ENCODE data around the gene JMJD7.
"Not testable (repeated sequence)": the region's sequence is repeated elsewhere in the genome, so short reads cannot be mapped to it uniquely, and the experiment has no call there.

JMJD7 gene

GRCh38 chr15:41824062-41824745 is 3.7 kb upstream of the JMJD7 start:
- no peak for DNase-seq

DNA sequence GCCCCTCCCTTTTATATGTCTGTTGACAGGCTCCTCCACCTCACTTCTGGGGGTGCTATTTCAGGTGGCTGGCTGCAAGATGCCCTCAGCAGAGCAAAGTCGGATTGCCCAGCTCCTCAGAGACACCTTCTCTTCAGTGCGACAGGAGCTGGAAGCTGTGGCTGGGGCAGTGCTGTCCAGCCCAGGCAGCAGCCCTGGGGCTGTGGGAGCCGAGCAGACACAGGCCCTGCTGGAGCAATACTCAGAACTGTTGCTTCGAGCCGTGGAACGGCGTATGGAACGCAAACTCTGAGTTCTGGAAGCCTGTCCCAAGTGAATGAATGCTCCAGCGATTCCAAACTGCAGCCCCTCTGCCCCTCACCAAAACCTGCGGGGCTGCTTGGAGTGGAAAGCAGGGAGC is 2.7 kb upstream of the JMJD7 start:
- DNase-seq: no peak

- no peak for DNase-seq
Observed at GRCh38 chr15:41825572-41826535, 2.0 kb upstream of the JMJD7 start.

GRCh38 chr15:41827290-41827879 is 507 bp upstream of the JMJD7 start:
- DNase-seq: peak; percentile 56

DNA sequence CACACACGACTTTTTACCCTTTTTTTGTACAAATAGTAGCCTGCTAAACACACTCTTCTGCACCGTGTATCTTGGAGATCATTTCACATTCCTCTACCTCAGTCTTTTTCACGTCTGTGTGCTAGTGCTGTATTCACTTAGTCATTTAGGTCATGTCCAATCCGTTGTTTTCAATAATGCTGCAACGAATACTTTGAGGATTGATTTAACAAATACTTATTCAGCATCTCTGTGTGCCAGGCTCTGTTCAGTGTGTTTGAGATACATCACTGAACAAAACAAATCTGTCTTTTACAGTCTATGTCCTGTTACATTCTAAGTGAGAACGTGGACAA is 882 bp downstream of the JMJD7 start:
- DNase-seq: no peak

- DNase-seq: no peak
Observed at GRCh38 chr15:41829959-41830646, 2.2 kb downstream of the JMJD7 start.

DNA sequence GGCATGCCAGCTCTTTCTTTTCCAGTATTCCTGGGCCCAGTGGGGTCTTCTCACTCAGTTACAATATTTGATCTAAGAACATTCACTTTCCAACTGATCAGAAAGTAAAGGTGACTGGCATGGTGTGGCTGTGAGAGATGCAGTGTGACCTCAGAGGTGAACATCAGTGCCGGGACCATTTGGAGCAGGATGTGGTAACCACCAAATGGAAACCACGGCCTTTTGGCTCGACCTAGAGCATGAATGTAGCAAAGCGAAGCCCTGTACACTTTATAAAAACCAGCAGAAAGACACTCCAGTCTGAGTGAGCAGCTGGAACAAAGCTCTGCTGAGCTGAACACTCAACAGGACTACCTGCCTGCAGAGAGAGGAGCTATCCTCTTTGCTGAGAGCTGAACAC is 3.4 kb downstream of the JMJD7 start:
- DNase-seq: not testable (repeated sequence)

DNA sequence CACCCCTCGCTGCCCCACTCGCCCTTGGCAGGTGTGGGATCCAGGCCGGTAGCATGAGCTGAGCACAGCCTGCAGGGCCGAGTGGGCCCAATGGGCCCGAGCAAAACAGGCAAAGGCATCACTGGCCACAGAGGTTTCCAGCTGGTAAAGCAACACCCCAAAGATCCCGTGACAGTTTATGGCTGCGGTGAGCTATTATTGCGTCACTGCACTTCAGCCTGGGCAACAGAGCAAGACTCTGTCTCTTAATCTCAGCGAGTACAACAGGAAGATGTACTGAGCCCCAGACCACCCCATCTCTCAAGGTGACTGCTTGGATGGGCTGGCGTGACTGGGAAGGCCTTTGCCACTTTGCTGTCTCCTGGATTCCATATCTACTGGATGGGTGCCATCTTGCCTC is 4.3 kb downstream of the JMJD7 start:
- DNase-seq: no peak

DNA sequence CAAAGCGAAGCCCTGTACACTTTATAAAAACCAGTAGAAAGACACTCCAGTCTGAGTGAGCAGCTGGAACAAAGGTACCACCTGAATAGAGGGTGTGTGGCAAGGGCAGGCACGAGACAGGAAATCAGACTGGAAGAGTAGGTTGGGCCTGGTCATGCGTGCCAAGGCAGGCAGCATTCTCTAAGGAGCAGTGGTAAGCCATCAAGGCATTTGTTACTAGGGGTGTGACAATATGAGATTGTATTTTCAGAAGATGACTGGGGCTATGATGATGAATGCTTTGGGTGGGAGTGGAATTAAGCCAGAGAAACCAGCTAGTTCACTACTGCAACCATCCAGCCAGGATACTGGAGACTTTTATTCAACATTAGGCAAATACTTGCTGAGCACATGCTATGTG is 5.0 kb downstream of the JMJD7 start:
- DNase-seq: peak; percentile 92

DNA sequence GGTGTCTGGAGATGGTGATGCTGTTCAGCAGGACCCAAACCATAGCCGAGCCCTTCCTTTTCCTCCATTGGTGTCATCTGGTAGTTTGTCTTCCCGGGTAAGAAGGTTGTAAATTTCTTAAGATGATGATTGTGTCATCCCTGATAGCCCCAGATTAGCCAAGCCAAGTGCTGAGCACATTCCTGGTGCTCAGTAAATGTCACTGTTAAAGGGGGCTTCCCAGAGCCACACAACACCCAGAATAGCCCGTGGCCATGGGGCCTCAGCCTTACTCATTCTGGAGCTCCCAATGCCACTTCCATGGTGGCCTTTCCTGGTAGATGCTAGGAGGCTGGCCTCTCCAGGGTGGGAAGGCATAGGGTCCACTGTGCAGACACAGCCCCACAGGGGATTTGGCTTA is 6.2 kb downstream of the JMJD7 start:
- no peak for DNase-seq

DNA sequence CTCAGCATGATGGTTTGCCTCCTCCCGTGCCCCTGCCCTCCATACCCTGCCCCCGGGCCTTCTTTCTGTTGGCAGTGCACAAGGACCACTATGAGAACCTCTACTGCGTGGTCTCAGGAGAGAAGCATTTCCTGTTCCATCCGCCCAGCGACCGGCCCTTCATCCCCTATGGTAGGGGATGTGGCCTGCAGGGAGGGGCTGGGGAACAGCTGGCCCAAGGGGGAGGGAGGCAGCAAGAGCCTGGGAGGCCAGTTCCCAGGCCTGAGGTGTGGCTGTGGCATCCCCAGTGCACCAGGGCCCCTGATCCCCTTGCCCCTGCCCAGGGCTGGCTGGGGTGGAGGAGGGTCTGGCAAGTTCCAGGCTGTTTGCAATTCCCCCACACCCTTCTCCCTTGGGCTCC is 8.2 kb downstream of the JMJD7 start:
- DNase-seq: no peak

DNA sequence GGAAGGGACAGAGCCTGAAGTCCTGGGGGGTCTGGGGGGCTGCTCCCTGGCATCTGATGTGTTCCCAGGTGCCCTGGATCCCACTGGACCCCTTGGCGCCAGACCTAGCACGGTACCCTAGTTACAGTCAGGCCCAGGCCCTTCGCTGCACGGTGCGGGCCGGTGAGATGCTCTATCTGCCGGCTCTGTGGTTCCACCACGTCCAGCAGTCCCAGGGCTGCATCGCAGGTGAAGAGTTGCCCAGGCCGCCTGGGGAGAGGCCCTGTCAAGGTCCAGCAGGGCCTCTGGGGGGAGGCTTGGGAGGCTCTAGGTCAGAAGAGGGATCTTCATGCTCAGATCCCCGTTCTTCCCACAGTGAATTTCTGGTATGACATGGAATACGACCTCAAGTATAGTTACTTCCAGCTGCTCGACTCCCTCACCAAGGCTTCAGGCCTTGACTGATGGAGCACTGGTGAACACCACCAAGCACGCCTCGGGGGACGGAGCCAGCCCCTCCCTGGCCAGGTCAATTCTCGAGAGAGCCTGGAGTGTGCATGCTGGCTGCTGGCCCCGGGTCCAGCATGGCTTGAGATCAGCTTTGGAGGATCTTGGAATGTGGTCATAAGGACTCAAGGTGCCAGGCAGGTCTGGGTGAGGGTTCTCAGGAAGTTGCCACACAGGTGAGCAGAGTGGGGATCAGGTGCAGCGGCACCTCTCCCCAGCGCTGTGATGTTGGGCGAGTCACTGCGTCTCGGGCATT is 9.0 kb downstream of the JMJD7 start:
- no peak for DNase-seq

- DNase-seq: peak; percentile 77
Observed at GRCh38 chr15:41838400-41838897, 10.6 kb downstream of the JMJD7 start, which contains the start of gene PLA2G4B. PLA2G4B (plus strand) TSS chr15:41838847; CDS start chr15:41838914, 67 bp downstream.

GRCh38 chr15:41839781-41840491 is 12.0 kb downstream of the JMJD7 start:
- DNase-seq: no peak

- DNase-seq: no peak
Observed at GRCh38 chr15:41840673-41841072, 12.8 kb downstream of the JMJD7 start.

DNA sequence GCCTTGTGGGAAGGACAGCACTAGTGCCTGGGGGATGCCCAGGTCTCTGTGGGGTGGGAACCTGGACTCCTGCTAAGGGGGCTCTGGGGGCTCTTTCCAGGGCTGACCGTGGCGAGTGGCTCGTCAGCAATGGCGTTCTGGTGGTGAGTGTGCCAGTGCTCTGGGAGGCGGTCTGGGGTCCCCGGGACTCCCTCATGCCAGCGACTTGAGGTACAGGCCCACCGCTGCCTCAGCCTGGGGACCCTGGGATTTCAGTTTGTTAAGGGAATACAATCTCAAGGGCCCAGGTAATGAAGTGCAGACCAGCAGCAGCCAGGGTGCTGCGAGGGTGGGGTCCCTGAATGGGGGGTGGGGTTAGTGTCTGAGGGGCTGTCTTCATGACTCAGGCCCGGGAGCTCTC is 13.2 kb downstream of the JMJD7 start:
- DNase-seq: no peak

GRCh38 chr15:41842229-41842628 is 14.3 kb downstream of the JMJD7 start:
- DNase-seq: no peak

DNA sequence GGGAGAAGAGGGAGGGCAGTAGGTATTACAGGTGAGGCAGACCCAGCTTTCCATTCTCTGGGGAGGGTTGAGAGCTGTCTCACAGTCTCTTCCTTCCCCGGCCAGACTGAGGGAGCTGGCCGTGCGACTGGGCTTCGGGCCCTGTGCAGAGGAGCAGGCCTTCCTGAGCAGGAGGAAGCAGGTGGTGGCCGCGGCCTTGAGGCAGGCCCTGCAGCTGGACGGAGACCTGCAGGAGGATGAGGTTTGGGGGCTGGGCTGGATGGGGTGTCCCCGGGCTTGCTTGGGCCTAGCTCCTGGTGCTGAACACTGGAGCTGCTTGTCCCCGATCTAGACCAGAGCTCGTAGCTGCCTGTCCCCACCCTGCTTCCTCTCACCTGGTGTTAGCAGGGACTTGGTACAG is 15.7 kb downstream of the JMJD7 start:
- DNase-seq: no peak

DNA sequence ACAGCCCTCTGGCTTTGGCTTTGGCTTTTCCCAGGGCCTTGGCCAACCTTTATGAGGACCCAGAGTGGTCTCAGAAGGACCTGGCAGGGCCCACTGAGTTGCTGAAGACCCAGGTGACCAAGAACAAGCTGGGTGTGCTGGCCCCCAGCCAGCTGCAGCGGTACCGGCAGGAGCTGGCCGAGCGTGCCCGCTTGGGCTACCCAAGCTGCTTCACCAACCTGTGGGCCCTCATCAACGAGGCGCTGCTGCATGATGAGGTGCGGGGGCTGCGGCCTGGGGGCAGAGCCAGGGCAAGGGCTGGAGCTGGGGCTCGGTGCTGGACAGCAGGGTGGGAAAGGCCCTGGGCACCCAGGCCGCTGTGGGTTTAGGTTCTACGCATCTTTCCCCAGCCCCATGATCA is 16.9 kb downstream of the JMJD7 start:
- no peak for DNase-seq

- DNase-seq: no peak
Observed at GRCh38 chr15:41847206-41847605, 19.3 kb downstream of the JMJD7 start.

DNA sequence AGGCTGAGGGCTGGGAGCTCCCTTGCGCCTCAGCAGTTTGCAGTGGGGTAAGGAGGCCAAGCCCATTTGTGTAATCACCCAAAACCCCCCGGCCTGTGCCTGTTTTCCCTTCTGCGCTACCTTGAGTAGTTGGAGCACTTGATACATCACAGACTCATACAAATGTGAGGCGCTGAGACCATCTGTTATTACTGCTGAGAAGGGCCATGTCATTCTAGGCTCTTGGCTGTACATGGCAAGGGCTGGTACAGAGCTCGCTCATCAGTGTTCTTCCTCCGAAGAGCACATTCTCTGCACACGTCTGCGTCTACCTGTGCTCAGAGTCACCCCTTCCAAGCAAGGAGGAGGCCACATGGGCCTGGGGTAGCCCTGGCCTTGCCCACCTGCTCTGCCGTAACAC is 20.1 kb downstream of the JMJD7 start:
- no peak for DNase-seq

GRCh38 chr15:41848631-41849030 is 20.7 kb downstream of the JMJD7 start:
- DNase-seq: no peak
